ENCODE data around the gene CIAO1. TPM values are rescaled to one million over a fixed set of nuclear protein-coding genes. Genes with fewer than 3 reads are reported as not detected.
A peak's percentile ranks its signal among the peaks of the same experiment; 100 is the strongest.

CIAO1 gene
- total RNA-seq, 1 donor: 126 TPM

DNA sequence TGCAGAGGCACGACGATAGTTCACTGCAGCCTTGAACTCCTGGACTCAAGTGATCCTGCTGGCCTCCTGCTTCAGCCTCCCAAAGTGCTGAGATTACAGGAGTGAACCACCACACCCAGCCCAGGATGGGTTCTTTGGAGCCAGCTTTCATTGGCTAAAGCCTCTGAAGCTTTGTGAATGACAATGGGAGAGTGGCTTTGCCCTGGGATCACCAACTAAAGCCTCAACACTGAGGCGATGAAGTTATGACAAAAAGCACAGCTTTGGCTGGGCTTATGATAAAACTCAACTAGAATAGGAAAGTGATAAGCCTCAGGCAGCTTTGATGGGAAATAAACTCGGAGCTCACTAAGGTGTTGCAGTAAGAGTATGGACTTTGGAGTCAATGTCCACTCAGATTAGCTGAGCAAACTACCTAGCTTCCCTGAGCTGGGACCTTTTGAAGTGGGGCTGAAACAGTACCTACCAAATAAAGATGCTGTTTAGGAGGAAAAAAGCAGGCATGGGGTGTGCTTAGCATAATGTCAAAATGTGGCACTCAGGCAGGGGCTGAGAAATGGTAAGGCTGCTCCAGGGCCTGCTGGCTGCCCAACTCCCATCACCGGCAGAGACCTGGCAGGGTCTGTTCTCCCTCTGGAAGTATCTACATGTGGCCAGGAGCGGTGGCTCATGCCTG, 4.6 kb upstream of the CIAO1 start:
- Histone ChIP-seq H3K4me2 (ENCODE audit: insufficient read depth, low read length) (no peak overlapping the region), H3K9me3 (ENCODE audit: low read depth, low read length) (no peaks in the 10 kb centered on the region), H3K36me3 (ENCODE audit: insufficient read depth, low read length) (peaks cover 28% of the 10 kb centered on the region), H3K4me1 (ENCODE audit: insufficient read depth, low read length) (peaks cover 60% of the 10 kb centered on the region), H3K79me2 (ENCODE audit: insufficient read depth, low read length) (peaks cover 97% of the 10 kb centered on the region), H3K4me3 (ENCODE audit: insufficient read depth, low read length) (no peak overlapping the region), H2AFZ (ENCODE audit: low read length) (no peak overlapping the region), H3K27me3 (ENCODE audit: insufficient read depth, low read length) (no peaks in the 10 kb centered on the region), H4K20me1 (ENCODE audit: insufficient read depth, low read length) (peaks cover 47% of the 10 kb centered on the region), H3K27ac (ENCODE audit: low read depth, low read length) (peak overlapping the region; percentile 76)
- DNase-seq (ENCODE audit: insufficient read length, low spot score, missing footprints): no peak
- TF ChIP-seq, protein P1, sequence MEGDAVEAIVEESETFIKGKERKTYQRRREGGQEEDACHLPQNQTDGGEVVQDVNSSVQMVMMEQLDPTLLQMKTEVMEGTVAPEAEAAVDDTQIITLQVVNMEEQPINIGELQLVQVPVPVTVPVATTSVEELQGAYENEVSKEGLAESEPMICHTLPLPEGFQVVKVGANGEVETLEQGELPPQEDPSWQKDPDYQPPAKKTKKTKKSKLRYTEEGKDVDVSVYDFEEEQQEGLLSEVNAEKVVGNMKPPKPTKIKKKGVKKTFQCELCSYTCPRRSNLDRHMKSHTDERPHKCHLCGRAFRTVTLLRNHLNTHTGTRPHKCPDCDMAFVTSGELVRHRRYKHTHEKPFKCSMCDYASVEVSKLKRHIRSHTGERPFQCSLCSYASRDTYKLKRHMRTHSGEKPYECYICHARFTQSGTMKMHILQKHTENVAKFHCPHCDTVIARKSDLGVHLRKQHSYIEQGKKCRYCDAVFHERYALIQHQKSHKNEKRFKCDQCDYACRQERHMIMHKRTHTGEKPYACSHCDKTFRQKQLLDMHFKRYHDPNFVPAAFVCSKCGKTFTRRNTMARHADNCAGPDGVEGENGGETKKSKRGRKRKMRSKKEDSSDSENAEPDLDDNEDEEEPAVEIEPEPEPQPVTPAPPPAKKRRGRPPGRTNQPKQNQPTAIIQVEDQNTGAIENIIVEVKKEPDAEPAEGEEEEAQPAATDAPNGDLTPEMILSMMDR (IDR thresholded peaks at IDR 0.05; ENCODE audit: extremely low read depth, low read depth, low read length): no peak

DNA sequence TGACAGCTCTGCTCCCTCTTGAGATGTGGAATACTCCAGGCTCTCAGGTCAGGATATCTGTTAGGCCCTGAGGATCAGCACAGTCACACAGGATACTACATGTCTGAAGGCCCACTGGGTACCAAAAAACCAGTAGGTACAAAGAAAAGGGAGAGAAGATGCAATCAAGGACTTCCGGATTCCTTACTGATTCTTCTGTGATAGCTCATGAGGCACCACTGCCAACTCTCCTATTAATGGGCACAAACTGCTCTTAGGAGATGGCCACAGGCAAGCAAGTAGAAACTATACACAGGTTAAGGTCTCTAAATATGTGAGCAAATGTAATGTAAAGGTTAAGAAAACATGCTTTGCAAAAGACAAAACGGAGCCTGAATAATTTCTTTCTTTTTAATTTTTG, 3.7 kb upstream of the CIAO1 start:
- Histone ChIP-seq H3K36me3 (ENCODE audit: insufficient read depth, low read length) (peaks cover 24% of the 10 kb centered on the region), H3K4me1 (ENCODE audit: insufficient read depth, low read length) (peaks cover 65% of the 10 kb centered on the region), H3K4me3 (ENCODE audit: insufficient read depth, low read length) (no peak overlapping the region), H3K79me2 (ENCODE audit: insufficient read depth, low read length) (peaks cover 97% of the 10 kb centered on the region), H3K4me2 (ENCODE audit: insufficient read depth, low read length) (no peak overlapping the region), H3K9me3 (ENCODE audit: low read depth, low read length) (no peaks in the 10 kb centered on the region), H3K27ac (ENCODE audit: low read depth, low read length) (no peak overlapping the region), H2AFZ (ENCODE audit: low read length) (no peak overlapping the region), H4K20me1 (ENCODE audit: insufficient read depth, low read length) (peaks cover 53% of the 10 kb centered on the region), H3K27me3 (ENCODE audit: insufficient read depth, low read length) (no peaks in the 10 kb centered on the region)
- TF ChIP-seq, protein P1 (IDR thresholded peaks at IDR 0.05; ENCODE audit: extremely low read depth, low read depth, low read length): no peak
- DNase-seq (ENCODE audit: insufficient read length, low spot score, missing footprints): no peak

DNA sequence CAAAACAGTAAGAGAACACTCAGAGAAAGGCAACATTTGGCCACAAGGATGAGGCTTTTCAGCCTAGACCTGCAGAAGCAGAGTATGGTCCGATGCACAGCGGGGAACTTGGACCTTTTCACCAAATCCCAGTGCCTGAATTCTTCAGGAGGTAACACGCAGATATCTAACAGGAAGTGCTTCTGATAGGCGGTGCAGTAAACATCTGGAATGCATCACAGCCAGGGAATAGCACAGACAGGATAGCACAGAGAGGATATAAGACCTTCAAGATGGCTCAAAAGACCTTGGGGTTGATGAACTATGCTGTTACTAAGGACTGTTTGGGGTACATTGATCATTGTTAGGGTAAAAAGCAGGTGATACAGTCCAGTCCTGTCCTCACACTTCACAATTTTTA, 1.9 kb upstream of the CIAO1 start:
- peaks cover 91% of the 10 kb centered on the region for H3K79me2 ChIP-seq (ENCODE audit: insufficient read depth, low read length)
- peak overlapping the region; percentile 96 for H3K4me2 ChIP-seq (ENCODE audit: insufficient read depth, low read length)
- H4K20me1 ChIP-seq (ENCODE audit: insufficient read depth, low read length): peaks cover 55% of the 10 kb centered on the region
- H3K4me1 ChIP-seq (ENCODE audit: insufficient read depth, low read length): peaks cover 64% of the 10 kb centered on the region
- no peaks in the 10 kb centered on the region for H3K27me3 ChIP-seq (ENCODE audit: insufficient read depth, low read length)
- H3K9me3 ChIP-seq (ENCODE audit: low read depth, low read length): no peaks in the 10 kb centered on the region
- peak overlapping the region; percentile 22 for H3K27ac ChIP-seq (ENCODE audit: low read depth, low read length)
- H2AFZ ChIP-seq (ENCODE audit: low read length): no peak overlapping the region
- H3K36me3 ChIP-seq (ENCODE audit: insufficient read depth, low read length): peaks cover 40% of the 10 kb centered on the region
- DNase-seq (ENCODE audit: insufficient read length, low spot score, missing footprints): no peak
- H3K4me3 ChIP-seq (ENCODE audit: insufficient read depth, low read length): peak overlapping the region; percentile 98
- TF ChIP-seq, protein P1 (IDR thresholded peaks at IDR 0.05; ENCODE audit: extremely low read depth, low read depth, low read length): no peak

DNA sequence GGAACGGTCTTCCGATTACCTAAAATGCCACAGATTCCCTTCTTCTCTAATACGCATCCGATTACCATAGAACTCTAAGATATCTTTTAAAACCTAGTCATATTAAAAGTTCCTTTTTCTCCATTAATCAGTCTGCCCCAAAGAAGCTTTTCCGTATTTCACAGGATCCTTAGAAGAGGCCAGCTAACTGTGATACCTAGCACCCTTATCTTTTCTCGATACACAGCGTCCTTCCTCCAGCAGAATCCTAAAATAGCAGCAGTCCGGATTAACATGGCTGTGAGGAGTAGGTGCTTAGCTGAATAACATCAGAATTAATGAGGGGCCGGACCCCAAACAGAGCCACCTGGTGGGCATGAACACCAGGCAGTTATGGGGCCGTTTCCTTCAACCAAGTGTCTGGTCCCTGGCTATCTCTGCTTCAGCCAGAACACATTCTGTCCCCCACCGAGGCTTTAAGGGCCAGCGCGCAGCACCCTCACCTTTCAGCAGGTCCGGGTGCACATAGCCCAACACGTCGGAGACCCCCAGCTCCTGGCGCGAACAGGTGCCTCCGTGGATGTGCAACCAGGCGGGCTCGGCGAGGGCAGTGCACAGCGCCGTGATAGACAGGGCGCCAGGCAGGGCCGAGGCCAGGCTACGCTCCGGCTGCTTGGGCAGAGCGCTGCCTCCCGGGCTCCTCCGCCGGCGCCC, 1.2 kb upstream of the CIAO1 start:
- Histone ChIP-seq H3K27ac (ENCODE audit: low read depth, low read length) (peak overlapping the region; percentile 87), H3K4me1 (ENCODE audit: insufficient read depth, low read length) (peaks cover 59% of the 10 kb centered on the region), H2AFZ (ENCODE audit: low read length) (no peak overlapping the region), H3K27me3 (ENCODE audit: insufficient read depth, low read length) (no peaks in the 10 kb centered on the region), H4K20me1 (ENCODE audit: insufficient read depth, low read length) (peaks cover 49% of the 10 kb centered on the region), H3K4me2 (ENCODE audit: insufficient read depth, low read length) (peak overlapping the region; percentile 96), H3K4me3 (ENCODE audit: insufficient read depth, low read length) (peak overlapping the region; percentile 98), H3K36me3 (ENCODE audit: insufficient read depth, low read length) (peaks cover 41% of the 10 kb centered on the region), H3K79me2 (ENCODE audit: insufficient read depth, low read length) (peaks cover 84% of the 10 kb centered on the region), H3K9me3 (ENCODE audit: low read depth, low read length) (no peaks in the 10 kb centered on the region)
- TF ChIP-seq, protein P1 (IDR thresholded peaks at IDR 0.05; ENCODE audit: extremely low read depth, low read depth, low read length): peak; percentile 53
- no peak for DNase-seq (ENCODE audit: insufficient read length, low spot score, missing footprints)

Measured in osteoblast (primary cell).